Thyroid gland (tissue), 4 donors: ENCODE results near the gene DNPH1. TPM values are rescaled to one million over a fixed set of nuclear protein-coding genes. Genes with fewer than 3 reads are reported as not detected.

ENCODE experiments used
- DNase-seq, 2 donors: peaks; one replicate each; pipeline ENCODE4 v3.0.0-alpha.2; 2019
- H3K27ac ChIP-seq, 3 donors: fragments of 200-600 bp; sonication (generic); 1 replicate in 2 of 3; 2 replicates in 1 of 3; pipeline ENCODE4 v1.5.1; 2016 to 2019; ENCODE audit warnings: mild to moderate bottlenecking in 1 of 3, moderate library complexity in 1 of 3
- H3K27me3 ChIP-seq: fragments of 200-600 bp; sonication (generic); one replicate; pipeline ENCODE4 v1.5.1; 2019
- H3K36me3 ChIP-seq, 2 donors: fragments of 200-600 bp; sonication (generic); one replicate each; pipeline ENCODE4 v1.5.1; 2016 to 2019
- H3K4me1 ChIP-seq, 2 donors: fragments of 200-600 bp; sonication (generic); one replicate each; pipeline ENCODE4 v1.5.1; 2017 to 2019
- H3K4me3 ChIP-seq, 3 donors: fragments of 200-600 bp; sonication (generic); replicated peaks in 1 of 3; 1 replicate in 2 of 3; 2 replicates in 1 of 3; pipeline ENCODE4 v1.5.1; 2016; ENCODE audit warnings: mild to moderate bottlenecking in 1 of 3
- H3K9me3 ChIP-seq: fragments of 200-600 bp; sonication (generic); one replicate; pipeline ENCODE4 v1.5.1; 2017
- CTCF ChIP-seq, 6 experiments: fragments of 200-600 bp in 3 of 6; fragments of 450-650 bp in 3 of 6; sonication (generic) in 3 of 6; IDR thresholded peaks; one replicate each; pipeline ENCODE4 v1.5.1; 2016 to 2019; ENCODE audit warnings: antibody characterized with exemption in 6 of 6, mild to moderate bottlenecking in 2 of 6, inconsistent platforms in 1 of 6, moderate library complexity in 1 of 6
- POLR2A ChIP-seq, 2 donors: fragments of 450-650 bp; IDR thresholded peaks; one replicate each; pipeline ENCODE4 v1.6.1; 2017; ENCODE audit warnings: antibody characterized with exemption in 2 of 2, mild to moderate bottlenecking in 2 of 2, moderate library complexity in 1 of 2
- WGBS, 2 donors: methylation state at CpG; one replicate each; pipeline ENCODE4 v1.1.5; 2017; 5-methylcytosine and 5-hydroxymethylcytosine counted together
- intact Hi-C: fragments of 100-400 bp; cut with DNase I; formaldehyde crosslinking; loops from one replicate; pipeline ENCODE4 v1.15.1; 2023
- total RNA-seq, 4 donors: library from RNA; depleted of rRNA; stranded (reverse); fragments of >200 nt; gene quantifications; one replicate each; pipeline ENCODE4 v1.2.3, GENCODE V29; 2016

Gene DNPH1
- total RNA-seq, 4 donors from 2014 or later: 33.1 to 122 (median 84.1) TPM

- intact Hi-C loops: no loop called here
- peaks cover 15 to 43% of the 10 kb centered on the region in 2 donors for H3K36me3 ChIP-seq
- WGBS, 2 donors: 93% methylated on average over 8 to 10 of the region's 10 CpGs
Observed at GRCh38 chr6:43188426-43188825, 40.9 kb downstream of the DNPH1 start.

GRCh38 chr6:43187821-43188220, 41.5 kb downstream of the DNPH1 start:
- intact Hi-C loops: no loop called here
- TF ChIP-seq CTCF (IDR thresholded peaks at IDR 0.05) (no peak), POLR2A (IDR thresholded peaks at IDR 0.05) (no peak)
- Histone ChIP-seq H3K9me3 (no peaks in the 10 kb centered on the region), H3K27me3 (no peaks in the 10 kb centered on the region), H3K4me3 (no peak overlapping the region), H3K36me3 (peaks cover 13 to 38% of the 10 kb centered on the region in 2 donors), H3K27ac (no peak overlapping the region), H3K4me1 (peaks cover 3 to 6% of the 10 kb centered on the region in 2 donors)
- DNase-seq: no peak
- 95 to 98% methylated on average over 7 of the region's 7 CpGs for WGBS, 2 donors

More at GRCh38 chr6:43188426-43188825, 40.9 kb downstream of the DNPH1 start:
- Histone ChIP-seq H3K4me1 (peaks cover 0 to under 1% of the 10 kb centered on the region in 2 donors), H3K27me3 (no peaks in the 10 kb centered on the region), H3K27ac (no peak overlapping the region), H3K4me3 (no peak overlapping the region), H3K9me3 (no peaks in the 10 kb centered on the region)
- TF ChIP-seq CTCF (IDR thresholded peaks at IDR 0.05) (no peak), POLR2A (IDR thresholded peaks at IDR 0.05) (no peak)
- DNase-seq: no peak

- Histone ChIP-seq H3K27me3 (no peaks in the 10 kb centered on the region), H3K36me3 (peaks cover 10 to 36% of the 10 kb centered on the region in 2 donors), H3K4me1 (peaks cover 9 to 10% of the 10 kb centered on the region in 2 donors), H3K27ac (no peak overlapping the region), H3K4me3 (no peak overlapping the region), H3K9me3 (no peaks in the 10 kb centered on the region)
- 95 to 99% methylated on average over 4 of the region's 4 CpGs for WGBS, 2 donors
- TF ChIP-seq CTCF (IDR thresholded peaks at IDR 0.05) (no peak), POLR2A (IDR thresholded peaks at IDR 0.05) (no peak)
- DNase-seq: no peak
- intact Hi-C loops: no loop called here
Observed at GRCh38 chr6:43186706-43187105, 42.6 kb downstream of the DNPH1 start.

- H3K27ac ChIP-seq: no peak overlapping the region
- WGBS, 2 donors: 96 to 97% methylated on average over 14 of the region's 14 CpGs
- TF ChIP-seq CTCF (IDR thresholded peaks at IDR 0.05) (no peak), POLR2A (IDR thresholded peaks at IDR 0.05) (no peak)
Observed at GRCh38 chr6:43186019-43186418, 43.3 kb downstream of the DNPH1 start.

GRCh38 chr6:43185391-43185985, 43.8 kb downstream of the DNPH1 start:
- H3K36me3 ChIP-seq: peaks cover 10 to 36% of the 10 kb centered on the region in 2 donors
- no peak for DNase-seq
- no peak for TF ChIP-seq CTCF (IDR thresholded peaks at IDR 0.05)
- no peak for TF ChIP-seq POLR2A (IDR thresholded peaks at IDR 0.05)

More at GRCh38 chr6:43186019-43186418, 43.3 kb downstream of the DNPH1 start:
- H3K27me3 ChIP-seq: no peaks in the 10 kb centered on the region
- H3K4me3 ChIP-seq: no peak overlapping the region
- intact Hi-C loops: no loop called here
- DNase-seq: no peak
- H3K4me1 ChIP-seq: peaks cover 15% of the 10 kb centered on the region in 2 donors
- H3K36me3 ChIP-seq: peaks cover 10 to 36% of the 10 kb centered on the region in 2 donors
- no peaks in the 10 kb centered on the region for H3K9me3 ChIP-seq

More at GRCh38 chr6:43185391-43185985, 43.8 kb downstream of the DNPH1 start:
- H3K27me3 ChIP-seq: no peaks in the 10 kb centered on the region
- no peak overlapping the region for H3K27ac ChIP-seq
- H3K4me1 ChIP-seq: peaks cover 15% of the 10 kb centered on the region in 2 donors
- WGBS, 2 donors: 82 to 86% methylated on average over 5 of the region's 5 CpGs
- H3K4me3 ChIP-seq: no peak overlapping the region
- intact Hi-C loops: no loop called here
- H3K9me3 ChIP-seq: no peaks in the 10 kb centered on the region
